GM21423 (cell line): ENCODE data around the gene NEURL3.

Experiments
- ATAC-seq: cut with Tn5 transposase; IDR thresholded peaks from one replicate; pipeline ENCODE4 v1.9.1; 2021; ENCODE audit warnings: mild to moderate bottlenecking, moderate library complexity; ENCODE audit not compliant: unreplicated experiment

NEURL3 gene

DNA sequence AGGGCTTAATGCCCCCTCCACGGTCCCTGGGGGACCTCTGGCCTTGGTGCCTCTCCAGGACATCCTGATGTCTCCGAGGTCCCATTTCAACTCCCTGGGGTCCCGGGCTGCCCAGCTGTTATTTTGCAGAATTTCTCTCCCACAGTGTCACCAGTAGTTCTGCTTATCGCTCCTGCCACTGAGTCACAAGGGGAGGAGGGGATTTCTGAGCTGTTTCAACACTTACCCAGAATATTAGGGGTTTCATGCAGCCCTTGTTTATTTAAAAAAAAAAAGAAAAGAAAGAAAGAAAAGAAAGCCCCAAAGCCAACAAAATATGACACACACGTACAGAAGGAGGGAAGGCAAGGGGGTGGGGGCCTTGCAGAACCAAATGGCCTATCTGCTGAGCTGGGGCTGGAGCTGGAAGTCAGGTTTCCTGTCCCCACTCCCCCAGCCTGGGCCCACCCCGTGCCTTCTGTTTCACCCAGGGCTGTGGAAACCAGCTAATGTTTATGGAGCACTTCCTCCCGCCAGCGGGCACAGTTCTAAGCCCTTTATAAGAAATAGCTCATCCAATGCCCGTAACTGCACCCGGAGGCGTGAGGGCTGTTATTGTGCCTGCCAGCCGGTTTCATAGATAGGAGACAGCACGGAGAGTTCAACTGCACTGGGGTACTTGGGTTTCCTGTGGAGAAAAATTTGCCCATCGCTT lies 23.0 kb upstream of the NEURL3 start:
- ATAC-seq = no peak

GRCh38 chr2:96527286-96528005 lies 22.3 kb upstream of the NEURL3 start:
- ATAC-seq = no peak

GRCh38 chr2:96526615-96527285 lies 21.6 kb upstream of the NEURL3 start:
- ATAC-seq = no peak

GRCh38 chr2:96526101-96526591 lies 21.0 kb upstream of the NEURL3 start:
- no peak for ATAC-seq

DNA sequence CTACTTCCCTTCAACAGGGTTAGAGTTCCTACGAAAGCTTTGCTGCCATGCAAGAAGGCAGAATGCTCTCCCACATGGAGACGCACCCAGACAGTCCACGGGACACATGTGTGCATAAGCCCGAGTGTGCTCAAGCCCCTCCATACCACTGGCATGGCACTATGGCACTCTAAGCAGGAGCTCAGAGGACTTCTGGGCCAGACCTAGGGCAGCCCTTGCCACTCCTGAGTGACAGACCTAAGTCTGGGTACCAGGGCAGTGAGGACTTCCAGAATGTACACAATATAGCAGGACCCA lies 20.0 kb upstream of the NEURL3 start:
- no peak for ATAC-seq

- no peak for ATAC-seq
These were observed 19.5 kb upstream of the NEURL3 start for GRCh38 chr2:96524482-96525210.

- ATAC-seq = no peak
These were observed 18.7 kb upstream of the NEURL3 start for GRCh38 chr2:96523659-96524481.

GRCh38 chr2:96522304-96523203 lies 17.4 kb upstream of the NEURL3 start:
- no peak for ATAC-seq

- no peak for ATAC-seq
These were observed 16.1 kb upstream of the NEURL3 start for GRCh38 chr2:96521219-96521618.

- no peak for ATAC-seq
These were observed 15.5 kb upstream of the NEURL3 start for GRCh38 chr2:96520697-96521096.

DNA sequence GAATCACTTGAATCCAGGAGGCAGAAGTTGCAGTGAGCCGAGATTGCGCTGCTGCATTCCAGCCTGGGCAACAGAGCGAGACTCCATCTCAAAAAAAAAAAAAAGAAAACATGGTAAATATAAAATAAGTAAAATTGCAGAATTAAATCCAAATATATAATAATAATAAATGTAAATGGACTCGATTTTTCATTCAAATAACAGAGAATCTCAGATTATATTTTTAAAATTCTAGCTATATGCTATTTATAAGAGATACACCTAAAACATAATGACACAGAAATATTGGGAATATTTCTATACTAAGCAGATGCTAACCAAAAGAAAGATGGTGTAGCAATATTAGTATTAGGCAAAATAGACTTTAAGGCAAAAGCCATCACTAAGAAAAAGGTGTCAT lies 15.1 kb upstream of the NEURL3 start:
- no peak for ATAC-seq

- ATAC-seq = no peak
These were observed 11.9 kb upstream of the NEURL3 start for GRCh38 chr2:96517079-96517478.

DNA sequence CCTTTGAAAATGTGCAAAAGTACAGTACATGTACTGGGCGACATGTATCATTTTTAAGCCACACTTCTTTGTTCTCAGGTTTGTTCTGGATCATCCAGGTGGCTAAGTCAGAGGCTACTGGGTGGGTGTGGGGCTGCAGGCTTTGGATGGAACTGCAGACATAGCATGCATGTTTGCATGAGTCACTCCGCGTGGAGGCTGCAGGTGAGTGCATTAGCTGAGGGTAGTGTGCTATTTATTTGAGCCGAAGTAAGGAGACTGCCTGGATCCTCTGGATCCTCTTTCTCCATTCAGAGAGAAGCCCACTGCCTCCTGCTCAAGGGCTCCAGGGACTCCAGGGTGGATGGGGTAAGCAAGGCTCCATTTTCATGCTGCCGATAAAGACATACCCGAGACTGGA lies 9.4 kb upstream of the NEURL3 start:
- no peak for ATAC-seq

DNA sequence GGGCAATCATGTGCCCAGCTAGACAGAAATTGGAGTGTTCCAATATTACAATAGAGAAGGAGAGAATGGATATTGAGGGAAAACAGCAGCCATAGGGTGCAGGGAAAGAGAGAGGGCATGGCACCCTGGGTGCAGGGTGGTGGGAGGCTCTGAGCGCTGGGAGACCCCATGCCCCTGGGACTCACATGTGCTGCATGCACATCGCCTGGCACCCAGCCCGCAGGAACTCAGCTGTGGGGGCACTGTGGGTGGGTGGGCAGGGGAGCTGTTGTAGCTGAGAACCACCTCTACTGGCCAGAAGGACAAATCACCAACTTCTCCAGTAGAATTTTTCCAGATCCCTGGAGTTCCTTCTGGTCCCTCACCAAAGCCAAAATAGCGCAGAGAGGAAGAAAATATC lies 7.2 kb upstream of the NEURL3 start:
- ATAC-seq = no peak

DNA sequence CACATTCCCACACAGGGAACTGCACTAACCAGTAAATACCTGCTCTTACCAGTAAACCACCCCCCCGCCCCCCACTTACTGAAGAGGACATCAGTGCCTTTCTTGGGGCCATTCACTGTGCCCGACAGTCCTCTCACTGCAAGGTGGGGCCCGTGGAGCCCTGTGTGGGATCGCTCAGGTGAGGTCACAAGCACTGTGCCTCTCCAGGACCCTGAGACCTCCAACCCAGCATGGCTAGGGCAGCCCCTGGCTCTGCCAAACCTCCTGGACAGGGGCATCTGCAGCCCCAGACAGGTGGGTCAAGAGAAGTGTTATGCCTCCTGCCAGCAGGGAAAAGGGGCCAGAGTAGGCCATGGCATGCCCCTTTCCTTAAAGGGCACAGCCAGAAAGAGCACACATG lies 6.7 kb upstream of the NEURL3 start:
- no peak for ATAC-seq

DNA sequence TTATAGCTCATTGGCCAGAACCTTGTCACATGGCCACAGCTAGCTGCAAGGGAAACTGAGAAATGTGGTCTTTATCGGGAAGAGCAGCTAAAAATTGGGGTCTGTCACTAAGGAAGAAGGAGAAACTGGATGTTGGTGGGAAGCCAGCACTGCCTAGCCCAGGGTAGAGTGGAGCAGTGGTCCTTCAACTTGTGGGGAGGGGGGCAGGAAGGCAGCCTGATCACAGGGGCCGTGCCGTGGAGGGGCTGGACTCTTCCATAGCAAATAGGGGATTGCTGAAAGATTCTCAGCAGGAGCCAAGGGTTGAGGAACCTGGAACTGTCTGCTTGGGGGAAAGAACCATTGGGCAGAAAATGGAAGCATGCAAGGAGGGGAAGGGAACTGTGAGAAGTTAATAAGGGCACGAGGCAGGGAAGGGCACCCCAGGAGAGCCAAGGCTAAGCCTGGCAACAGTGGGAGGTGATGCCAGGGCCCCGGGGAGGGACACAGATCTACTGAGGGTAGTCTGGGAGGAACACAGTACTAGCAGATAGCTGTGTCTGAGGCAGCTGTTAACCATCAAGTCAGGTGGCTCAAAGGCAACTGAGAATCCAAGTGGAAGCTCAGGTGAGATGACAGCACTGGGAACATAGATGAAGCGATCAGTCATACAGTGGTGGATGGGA lies 5.9 kb upstream of the NEURL3 start:
- no peak for ATAC-seq

DNA sequence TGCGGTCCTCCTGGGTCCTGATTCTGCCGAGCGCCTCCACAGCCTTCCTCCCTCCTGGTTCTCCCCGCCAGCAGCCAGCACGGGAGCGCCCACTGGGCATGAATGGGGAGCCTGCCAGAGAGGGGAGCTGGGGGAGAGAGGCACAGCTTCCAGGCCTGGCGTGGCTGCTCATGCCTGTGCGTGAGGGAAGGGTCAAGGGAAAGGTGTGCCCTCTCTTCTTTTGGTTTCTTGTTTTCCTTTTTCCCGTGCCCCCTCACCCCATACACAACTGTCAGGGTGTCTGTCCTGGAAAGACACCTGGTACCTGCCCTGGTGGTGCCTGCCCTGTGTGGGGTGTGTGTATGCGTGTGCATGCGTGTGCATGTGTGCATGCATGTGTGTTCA lies 4.7 kb upstream of the NEURL3 start:
- no peak for ATAC-seq

DNA sequence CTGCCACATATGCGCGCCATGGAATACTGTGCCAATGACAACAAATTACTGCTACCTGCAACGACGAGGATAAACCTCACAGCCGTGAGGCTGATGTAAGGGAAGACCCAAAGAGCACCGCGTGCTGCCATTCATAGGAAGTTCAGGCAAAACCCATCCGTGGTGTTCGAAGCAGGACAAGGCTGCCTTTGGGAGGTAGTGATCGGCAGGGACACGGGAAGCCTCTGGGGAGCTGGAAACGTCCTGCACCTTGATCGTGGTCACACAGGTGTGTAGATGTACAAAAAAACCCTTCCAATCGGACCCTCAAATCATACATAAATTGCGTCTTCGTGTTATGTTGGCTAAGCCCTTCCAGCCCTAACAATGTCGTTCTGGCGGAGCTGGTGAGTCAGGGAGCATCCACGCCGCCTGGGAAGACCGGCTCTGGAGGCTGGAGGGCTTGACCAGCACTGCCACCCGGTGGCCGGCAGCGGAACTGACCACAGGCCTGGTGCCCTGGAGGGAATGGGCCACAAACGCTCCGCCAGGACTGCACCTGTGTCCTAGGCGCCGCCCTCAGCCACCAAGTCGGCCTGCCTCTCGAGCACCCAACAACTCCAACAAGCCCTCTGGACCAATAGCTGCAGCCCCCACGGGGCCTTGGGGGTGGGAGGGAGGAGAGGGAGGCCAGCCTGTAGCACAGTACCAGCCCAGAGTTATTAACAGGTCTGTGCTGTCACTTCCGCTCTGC lies 4.1 kb upstream of the NEURL3 start:
- ATAC-seq = peak; percentile 42
